ENCODE measurements around the gene TMEM187. TPM values are rescaled to one million over a fixed set of nuclear protein-coding genes. Genes with fewer than 3 reads are reported as not detected.
A peak's percentile ranks its signal among the peaks of the same experiment; 100 is the strongest.

TMEM187 gene
- total and polyA plus RNA-seq, 7 donors = 2.2 to 7.8 (median 6.5) TPM

- Histone ChIP-seq H3K4me3 (no peak overlapping the region), H3K27ac (peak overlapping the region; percentile 10), H3K27me3 (ENCODE audit: insufficient read depth in 3 of 3, low read length in 2 of 3) (no peaks in the 10 kb centered on the region), H3K4me1 (no peaks in the 10 kb centered on the region), H3K9me3 (no peaks in the 10 kb centered on the region), H3K36me3 (ENCODE audit: insufficient read depth in 1 of 2, low read depth in 1 of 2) (peaks cover 0 to 9% of the 10 kb centered on the region in 2 donors)
- intact Hi-C loops (cut with DNase I) = no loop called here
- 85 to 91% (median 85%) methylated on average over 6 to 7 of the region's 7 CpGs for WGBS, 3 donors
- no peak for TF ChIP-seq CTCF (IDR thresholded peaks at IDR 0.05)
- ATAC-seq (no peak), DNase-seq (no peak)
Observed at GRCh38 chrX:153981231-153981630, 8.7 kb downstream of the TMEM187 start.

GRCh38 chrX:153981771-153982533, 9.4 kb downstream of the TMEM187 start:
- H3K36me3 ChIP-seq (ENCODE audit: insufficient read depth in 1 of 2, low read depth in 1 of 2) = peaks cover 0 to 9% of the 10 kb centered on the region in 2 donors
- no peaks in the 10 kb centered on the region for H3K27me3 ChIP-seq (ENCODE audit: insufficient read depth in 3 of 3, low read length in 2 of 3)
- H3K27ac ChIP-seq = no peak overlapping the region
- no peaks in the 10 kb centered on the region for H3K4me1 ChIP-seq
- H3K4me3 ChIP-seq = no peak overlapping the region
- TF ChIP-seq CTCF (IDR thresholded peaks at IDR 0.05) = no peak
- intact Hi-C loops (cut with DNase I) = no loop called here
- no peaks in the 10 kb centered on the region for H3K9me3 ChIP-seq
- peak; percentile 53 to 81 for DNase-seq
- WGBS, 3 donors = 87 to 89% (median 88%) methylated on average over 28 to 52 of the region's 52 CpGs
- ATAC-seq = peak in 1 of 4 donors; percentile 3

GRCh38 chrX:153983321-153983801, 10.8 kb downstream of the TMEM187 start:
- 87 to 90% (median 89%) methylated on average over 12 of the region's 12 CpGs for WGBS, 3 donors
- ATAC-seq = no peak

GRCh38 chrX:153984351-153985178, 12.0 kb downstream of the TMEM187 start:
- DNase-seq = no peak
- Histone ChIP-seq H3K27ac (no peak overlapping the region), H3K27me3 (ENCODE audit: insufficient read depth in 3 of 3, low read length in 2 of 3) (no peaks in the 10 kb centered on the region), H3K9me3 (no peaks in the 10 kb centered on the region), H3K4me1 (no peaks in the 10 kb centered on the region), H3K36me3 (ENCODE audit: insufficient read depth in 1 of 2, low read depth in 1 of 2) (peaks cover 0 to 9% of the 10 kb centered on the region in 2 donors), H3K4me3 (no peak overlapping the region)
- no peak for TF ChIP-seq CTCF (IDR thresholded peaks at IDR 0.05)
- intact Hi-C loops (cut with DNase I) = no loop called here
- 68% methylated on average over 18 to 20 of the region's 20 CpGs for WGBS, 3 donors
- peak in 1 of 4 donors; percentile 20 for ATAC-seq

More at GRCh38 chrX:153983321-153983801, 10.8 kb downstream of the TMEM187 start:
- Histone ChIP-seq H3K4me3 (no peak overlapping the region), H3K9me3 (no peaks in the 10 kb centered on the region), H3K27ac (no peak overlapping the region), H3K36me3 (ENCODE audit: insufficient read depth in 1 of 2, low read depth in 1 of 2) (peaks cover 0 to 9% of the 10 kb centered on the region in 2 donors), H3K27me3 (ENCODE audit: insufficient read depth in 3 of 3, low read length in 2 of 3) (no peaks in the 10 kb centered on the region), H3K4me1 (no peaks in the 10 kb centered on the region)
- no peak for TF ChIP-seq CTCF (IDR thresholded peaks at IDR 0.05)
- intact Hi-C loops (cut with DNase I) = no loop called here
- DNase-seq = peak in 1 of 2 donors; percentile 47
